Right ventricle myocardium inferior (tissue), 1 donor: ENCODE data around the gene MIGA2. TPM values are rescaled to one million over a fixed set of nuclear protein-coding genes. Genes with fewer than 3 reads are reported as not detected.

Source experiments
- ATAC-seq: fragments of 200-7000 bp; cut with Tn5 transposase; one replicate; pipeline ENCODE4 v1.9.1; 2020; ENCODE audit warnings: mild to moderate bottlenecking, moderate library complexity
- DNase-seq: peaks from one replicate; pipeline ENCODE4 v3.0.0; 2021; ENCODE audit errors: missing footprints
- intact Hi-C: fragments of 100-400 bp; cut with DNase I; formaldehyde crosslinking; loops from one replicate; pipeline ENCODE4 v1.11.0; 2022
- total RNA-seq: library from RNA; stranded (reverse); fragmentation: NEBNext Ultra II Directional; extraction: Animal tissue kit (Norgen Biotek cat#: 25700); gene quantifications from one replicate; pipeline ENCODE4 v1.2.1, GENCODE V29; 2021
- donor health status: DM: no; HTN: yes; CAD: no; lungs with severe emphysema.

Gene MIGA2
- total RNA-seq, 1 donor from 2014 or later, result 38.2 TPM

DNA sequence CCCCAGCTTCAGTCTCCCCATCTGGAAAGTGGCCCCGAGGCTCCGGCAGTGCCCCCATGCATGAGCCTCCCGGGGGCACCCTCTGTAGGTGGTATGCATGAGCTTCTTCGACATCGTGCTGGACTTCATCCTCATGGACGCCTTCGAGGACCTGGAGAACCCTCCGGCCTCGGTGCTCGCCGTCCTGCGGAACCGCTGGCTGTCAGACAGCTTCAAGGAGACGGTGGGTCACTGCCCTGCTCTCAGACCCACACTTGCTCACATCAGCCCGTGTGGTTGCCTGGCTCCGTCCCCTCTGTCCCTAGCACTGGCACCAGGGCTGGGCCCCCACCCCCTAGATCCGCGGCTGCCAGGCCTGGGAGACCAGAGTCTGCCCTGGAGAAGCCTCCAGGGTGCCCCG is 31.7 kb downstream of the MIGA2 start:
- intact Hi-C loops, result no loop called here
- DNase-seq (no peak), ATAC-seq (no peak)

DNA sequence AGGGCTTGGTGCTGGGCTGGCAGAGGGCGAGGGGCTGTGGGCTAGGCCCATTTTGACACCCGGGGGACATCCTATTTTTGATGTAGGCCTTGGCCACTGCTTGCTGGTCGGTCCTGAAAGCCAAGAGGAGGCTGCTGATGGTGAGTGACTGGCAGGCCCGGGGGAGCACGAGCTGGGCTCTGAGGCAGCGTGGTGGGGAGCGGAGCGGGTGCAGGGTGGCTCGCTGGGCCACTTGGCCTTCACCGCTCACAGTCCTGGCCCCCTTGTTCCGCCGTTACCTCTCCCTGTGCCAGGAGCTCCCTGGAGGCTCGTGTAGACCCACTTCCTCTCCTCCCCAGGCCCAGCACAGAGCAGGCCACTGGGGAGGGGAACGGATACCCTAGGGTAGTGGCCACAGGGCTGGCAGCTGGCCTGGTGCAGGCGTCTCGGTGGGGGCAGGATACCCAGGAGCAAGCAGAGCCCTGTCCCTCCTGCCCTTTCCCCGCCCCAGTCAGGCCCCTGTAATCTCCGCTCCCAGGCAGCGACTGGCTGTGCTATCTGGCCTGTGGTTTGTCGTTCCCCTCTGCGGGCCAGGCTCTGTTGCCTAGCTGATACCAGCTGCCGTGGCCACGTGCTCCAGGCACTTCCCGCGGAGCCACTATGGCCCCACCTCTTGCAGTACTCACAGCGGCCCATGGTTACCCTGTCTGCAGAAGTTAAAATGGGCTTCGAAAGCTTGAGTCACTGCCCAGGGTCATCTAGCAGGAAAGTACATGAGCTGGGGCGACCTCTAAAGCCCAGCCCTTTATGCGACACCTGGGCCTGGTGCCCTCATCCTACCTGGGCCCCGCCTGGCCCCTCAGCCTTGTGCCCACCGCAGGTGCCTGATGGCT is 32.8 kb downstream of the MIGA2 start:
- peak; percentile 89 for DNase-seq
- ATAC-seq, result peak; percentile 94
- intact Hi-C loops, result loop anchor here (1.0 kb wide), 1 partner anchor 17 kb away; no protein-coding TSS in a partner anchor

- DNase-seq, result no peak
- ATAC-seq, result peak; percentile 11
- intact Hi-C loops, result loop anchor here (1.0 kb wide), 1 partner anchor 18 kb away; no protein-coding TSS in a partner anchor
Measured at GRCh38 chr9:129069862-129070641, 33.6 kb downstream of the MIGA2 start.

- intact Hi-C loops, result no loop called here
- DNase-seq, result no peak
- ATAC-seq, result no peak
Measured at GRCh38 chr9:129070696-129071525, 34.5 kb downstream of the MIGA2 start.

- intact Hi-C loops, result no loop called here
- ATAC-seq, result no peak
- no peak for DNase-seq
Measured at GRCh38 chr9:129071526-129072126, 35.2 kb downstream of the MIGA2 start.

GRCh38 chr9:129072171-129072570 is 35.7 kb downstream of the MIGA2 start:
- DNase-seq (no peak), ATAC-seq (no peak)
- intact Hi-C loops, result no loop called here

- intact Hi-C loops, result no loop called here
- DNase-seq (no peak), ATAC-seq (no peak)
Measured at GRCh38 chr9:129073404-129073803, 37.0 kb downstream of the MIGA2 start.

DNA sequence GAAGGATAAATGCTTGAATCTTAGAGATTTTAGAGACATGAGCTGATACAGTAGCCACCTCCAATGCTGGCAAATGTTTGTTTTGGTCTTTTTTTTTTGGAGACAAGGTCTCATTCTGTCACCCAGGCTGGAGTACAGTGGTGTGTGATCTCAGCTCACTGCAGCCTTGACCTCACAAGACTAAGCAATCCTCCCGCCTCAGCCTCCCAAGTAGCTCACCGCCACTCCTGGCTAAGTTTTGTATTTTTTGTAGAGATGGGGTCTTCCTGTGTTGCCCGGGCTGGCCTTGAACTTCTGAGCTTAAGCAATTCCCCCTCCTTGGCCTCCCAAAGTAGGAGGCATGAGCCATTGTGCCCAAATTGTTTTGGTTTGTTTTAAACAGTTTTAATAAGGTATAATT is 37.7 kb downstream of the MIGA2 start:
- ATAC-seq (no peak), DNase-seq (no peak)
- intact Hi-C loops, result no loop called here

GRCh38 chr9:129075996-129076639 is 39.7 kb downstream of the MIGA2 start:
- no peak for ATAC-seq
- intact Hi-C loops, result no loop called here
- DNase-seq, result no peak

DNA sequence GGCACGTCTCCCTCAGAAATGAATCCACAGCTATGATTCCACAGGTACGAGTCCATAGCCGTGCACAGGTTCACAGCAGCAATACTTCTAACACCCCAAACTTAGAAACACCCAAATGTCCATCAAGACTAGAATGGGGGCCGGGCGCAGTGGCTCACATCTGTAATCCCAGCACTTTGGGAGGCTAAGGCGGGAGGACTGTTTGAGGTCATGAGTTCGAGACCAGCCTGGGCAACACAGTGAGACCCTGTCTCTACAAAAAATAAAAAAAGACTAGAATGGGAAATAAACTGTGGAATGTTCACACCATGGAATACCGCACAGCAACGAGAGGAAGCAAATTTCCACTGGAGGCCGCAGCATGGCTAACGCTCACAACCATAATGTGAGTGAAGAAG is 40.2 kb downstream of the MIGA2 start:
- ATAC-seq (no peak), DNase-seq (no peak)
- intact Hi-C loops, result no loop called here

DNA sequence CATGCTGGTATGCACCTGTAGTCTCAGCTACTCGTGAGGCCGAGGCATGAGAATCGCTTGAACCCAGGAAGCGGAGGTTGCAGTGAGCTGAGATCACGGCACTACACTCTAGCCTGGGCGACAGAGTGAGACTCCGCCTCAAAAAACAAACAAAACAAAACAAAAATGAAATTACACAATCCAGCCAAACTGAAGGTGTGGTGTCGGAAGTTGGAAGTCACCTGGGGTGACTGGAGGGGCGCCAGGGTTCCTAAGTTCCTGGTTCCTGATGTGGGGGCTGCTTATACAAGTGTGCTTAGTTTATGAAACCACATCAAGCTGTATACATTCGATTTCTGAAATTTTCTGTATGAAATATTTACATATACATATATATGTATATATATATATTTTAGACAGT is 40.8 kb downstream of the MIGA2 start:
- DNase-seq (no peak), ATAC-seq (no peak)
- intact Hi-C loops, result no loop called here

- intact Hi-C loops, result no loop called here
- no peak for DNase-seq
- no peak for ATAC-seq
Measured at GRCh38 chr9:129078691-129079503, 42.5 kb downstream of the MIGA2 start.

DNA sequence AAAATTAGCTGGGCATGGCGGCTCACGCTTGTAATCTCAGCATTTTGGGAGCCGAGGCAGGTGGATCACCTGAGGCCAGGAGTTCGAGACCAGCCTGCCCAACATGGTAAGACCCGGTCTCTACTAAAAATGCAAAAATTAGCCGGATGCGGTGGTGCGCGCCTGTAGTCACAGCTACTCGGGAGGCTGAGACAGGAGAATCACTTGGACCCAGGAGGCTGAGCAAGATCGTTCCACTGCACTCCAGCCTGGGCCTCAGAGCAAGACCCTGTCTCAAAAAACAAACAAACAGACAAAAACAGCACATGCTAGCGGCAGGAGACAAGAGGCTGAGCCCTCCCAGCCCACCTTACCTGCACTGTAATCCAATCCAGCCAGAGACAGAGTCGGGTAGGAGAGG is 43.4 kb downstream of the MIGA2 start:
- ATAC-seq (no peak), DNase-seq (no peak)
- intact Hi-C loops, result no loop called here

GRCh38 chr9:129080298-129080600 is 43.8 kb downstream of the MIGA2 start:
- intact Hi-C loops, result no loop called here
- no peak for ATAC-seq
- DNase-seq, result no peak

DNA sequence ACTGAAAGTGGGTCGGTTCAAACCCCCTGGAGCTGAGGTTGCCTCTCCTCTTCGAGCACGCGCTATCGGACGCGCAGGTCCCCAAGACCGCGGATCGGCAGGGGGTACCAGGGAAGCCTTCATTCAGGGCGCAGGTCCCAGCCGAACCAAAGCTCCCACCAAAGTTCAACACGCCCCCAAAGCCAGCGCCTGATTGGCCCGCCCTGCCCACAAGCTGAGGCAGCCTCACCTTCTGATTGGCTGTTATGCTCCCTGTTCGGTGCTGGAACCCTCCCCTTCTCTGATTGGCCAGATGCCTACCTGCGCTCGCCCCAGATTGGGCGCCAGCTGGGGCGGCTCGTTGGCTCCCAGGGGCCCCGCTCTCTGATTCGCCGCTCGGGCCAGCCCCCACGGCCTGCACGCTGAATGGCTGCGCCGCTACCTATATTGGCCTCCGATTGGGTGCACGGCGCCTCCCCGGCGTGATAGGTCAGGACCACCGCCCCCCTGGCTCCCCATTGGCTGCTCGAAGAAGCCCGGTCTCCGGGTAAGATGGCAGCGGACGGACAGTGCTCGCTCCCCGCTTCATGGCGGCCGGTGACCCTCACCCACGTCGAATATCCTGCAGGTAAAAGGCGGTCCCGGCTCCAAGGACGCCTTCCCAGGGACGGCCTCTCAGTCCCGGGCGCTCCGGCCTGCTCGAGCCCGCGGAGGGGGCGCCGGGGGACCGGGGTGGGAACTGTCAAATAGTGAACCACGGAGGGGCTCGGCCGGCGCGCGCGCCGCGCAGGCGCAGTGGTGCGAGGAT is 44.4 kb downstream of the MIGA2 start, which contains the start of gene DOLPP1:
Gene DOLPP1, plus strand, starts transcription at position 511 of the 787 bp plus-strand sequence. Its CDS starts 21 bp downstream, at position 532.
- DNase-seq, result peak; percentile 100
- intact Hi-C loops, result no loop called here
- ATAC-seq, result peak; percentile 98

- DNase-seq, result no peak
- ATAC-seq, result no peak
- intact Hi-C loops, result no loop called here
Measured at GRCh38 chr9:129081388-129081904, 45.0 kb downstream of the MIGA2 start.

- ATAC-seq (no peak), DNase-seq (no peak)
- intact Hi-C loops, result no loop called here
Measured at GRCh38 chr9:129084087-129084486, 47.7 kb downstream of the MIGA2 start.
